CD4-positive, alpha-beta T cell treated with Interleukin-6 for 4 hours (primary cell): ENCODE measurements around the gene UBTFL1.
"Not testable (repeated sequence)": the region's sequence is repeated elsewhere in the genome, so short reads cannot be mapped to it uniquely, and the experiment has no call there.

Experiments used
- DNase-seq: peaks from one replicate; pipeline ENCODE4 v3.0.0-alpha.2; 2020; ENCODE audit warnings: mixed read lengths

UBTFL1 gene, protein sequence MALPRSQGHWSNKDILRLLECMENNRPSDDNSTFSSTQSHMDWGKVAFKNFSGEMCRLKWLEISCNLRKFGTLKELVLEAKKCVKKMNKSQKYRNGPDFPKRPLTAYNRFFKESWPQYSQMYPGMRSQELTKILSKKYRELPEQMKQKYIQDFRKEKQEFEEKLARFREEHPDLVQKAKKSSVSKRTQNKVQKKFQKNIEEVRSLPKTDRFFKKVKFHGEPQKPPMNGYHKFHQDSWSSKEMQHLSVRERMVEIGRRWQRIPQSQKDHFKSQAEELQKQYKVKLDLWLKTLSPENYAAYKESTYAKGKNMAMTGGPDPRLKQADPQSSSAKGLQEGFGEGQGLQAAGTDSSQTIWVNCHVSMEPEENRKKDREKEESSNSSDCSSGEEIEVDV

DNA sequence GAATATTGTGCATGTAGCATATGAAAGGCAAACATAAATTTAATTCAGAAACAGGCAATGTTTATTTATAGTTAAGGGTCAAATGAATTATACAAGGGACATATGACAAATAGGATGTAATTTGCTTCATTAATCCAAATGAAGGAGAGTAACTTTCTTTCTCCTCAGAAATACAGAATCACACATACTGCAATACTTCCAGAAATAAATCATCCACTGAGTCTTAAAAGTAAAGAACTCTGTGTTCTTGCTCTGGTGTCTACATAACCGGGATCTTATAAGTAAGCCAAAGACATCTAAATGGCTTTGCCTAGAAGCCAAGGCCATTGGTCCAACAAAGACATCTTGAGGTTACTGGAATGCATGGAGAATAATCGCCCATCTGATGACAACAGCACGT lies at the start of gene UBTFL1:
Gene UBTFL1, plus strand, starts transcription at position 301 of the 400 bp plus-strand sequence. Its CDS starts 0 bp downstream, at position 301.
- not testable (repeated sequence) for DNase-seq

DNA sequence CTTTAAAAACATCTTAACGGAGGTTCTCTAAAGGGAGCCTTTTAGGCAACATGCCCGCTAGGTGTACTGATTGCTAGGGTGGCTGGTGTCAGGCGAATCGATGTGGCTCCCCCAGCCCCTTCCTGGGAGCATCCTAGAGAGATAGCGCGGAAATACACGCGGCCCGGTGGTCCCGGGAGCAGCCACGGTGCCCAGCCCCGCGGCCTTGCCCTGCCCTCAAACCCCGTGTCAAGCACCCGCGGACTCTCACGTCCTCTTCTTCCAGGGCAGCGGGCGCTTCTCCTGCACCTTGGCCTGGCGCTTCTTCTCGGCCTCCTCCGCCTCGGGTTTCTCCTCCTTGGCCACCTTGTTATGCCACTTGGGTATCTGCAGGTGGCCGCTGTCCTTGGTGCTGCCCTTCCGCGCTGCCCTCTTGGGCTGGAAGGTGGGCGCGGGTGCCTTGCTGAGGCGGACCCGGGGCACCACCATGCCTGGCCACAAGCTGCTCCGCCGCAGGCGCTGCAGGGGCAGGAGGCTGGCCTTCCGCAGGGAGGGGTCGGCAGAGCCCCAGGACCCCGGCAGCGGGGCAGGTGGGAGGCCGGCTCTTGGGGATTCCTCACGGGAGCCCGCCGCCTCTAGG lies 34.0 kb upstream of the UBTFL1 start:
- DNase-seq = not testable (repeated sequence)

- DNase-seq = not testable (repeated sequence)
These were observed 33.4 kb upstream of the UBTFL1 start for GRCh38 chr11:90052311-90052710.

DNA sequence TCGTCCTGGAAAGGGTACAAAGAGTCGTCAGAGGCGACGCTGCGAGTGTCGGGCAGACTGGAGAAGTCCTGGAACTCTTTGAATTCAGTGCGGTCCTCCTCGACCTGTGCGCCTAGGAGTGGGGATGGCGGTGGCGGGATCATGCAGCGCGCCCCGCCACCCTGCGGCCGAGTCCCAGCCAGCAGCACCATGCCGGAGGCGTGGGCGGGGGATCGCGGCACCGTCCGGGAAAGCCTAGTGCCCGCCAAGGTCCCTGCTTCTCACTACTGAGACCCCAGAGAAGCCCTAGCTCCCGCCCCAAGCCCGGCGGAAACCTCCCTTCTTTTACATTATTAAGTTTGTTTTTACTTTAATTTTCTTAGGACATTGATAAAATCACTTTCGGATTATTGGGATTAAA lies 32.2 kb upstream of the UBTFL1 start:
- DNase-seq = not testable (repeated sequence)

GRCh38 chr11:90088731-90089130 lies 3.0 kb downstream of the UBTFL1 start:
- DNase-seq = not testable (repeated sequence)

DNA sequence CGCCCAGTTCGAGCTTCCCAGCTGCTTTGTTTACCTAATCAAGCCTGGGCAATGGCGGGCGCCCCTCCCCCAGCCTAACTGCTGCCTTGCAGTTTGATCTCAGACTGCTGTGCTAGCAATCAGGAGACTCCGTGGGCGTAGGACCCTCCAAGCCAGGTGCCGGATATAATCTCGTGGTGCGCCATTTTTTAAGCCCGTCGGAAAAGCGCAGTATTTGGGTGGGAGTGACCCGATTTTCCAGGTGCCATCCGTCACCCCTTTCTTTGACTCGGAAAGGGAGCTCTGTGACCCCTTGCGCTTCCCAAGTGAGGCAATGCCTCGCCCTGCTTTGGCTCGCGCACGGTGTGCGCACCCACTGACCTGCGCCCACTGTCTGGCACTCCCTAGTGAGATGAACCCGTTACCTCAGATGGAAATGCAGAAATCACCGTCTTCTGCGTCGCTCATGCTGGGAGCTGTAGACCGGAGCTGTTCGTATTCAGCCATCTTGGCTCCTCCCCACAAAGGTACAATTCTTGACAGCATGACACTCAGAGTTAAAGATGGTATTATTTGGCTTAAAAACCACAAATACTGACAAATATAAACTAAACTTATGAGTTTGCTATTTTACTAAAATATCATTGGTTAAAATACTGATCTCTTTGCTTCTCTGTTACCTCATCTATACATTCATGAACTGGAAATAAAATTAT lies 9.6 kb downstream of the UBTFL1 start:
- not testable (repeated sequence) for DNase-seq

GRCh38 chr11:90098261-90098660 lies 12.5 kb downstream of the UBTFL1 start:
- not testable (repeated sequence) for DNase-seq

DNA sequence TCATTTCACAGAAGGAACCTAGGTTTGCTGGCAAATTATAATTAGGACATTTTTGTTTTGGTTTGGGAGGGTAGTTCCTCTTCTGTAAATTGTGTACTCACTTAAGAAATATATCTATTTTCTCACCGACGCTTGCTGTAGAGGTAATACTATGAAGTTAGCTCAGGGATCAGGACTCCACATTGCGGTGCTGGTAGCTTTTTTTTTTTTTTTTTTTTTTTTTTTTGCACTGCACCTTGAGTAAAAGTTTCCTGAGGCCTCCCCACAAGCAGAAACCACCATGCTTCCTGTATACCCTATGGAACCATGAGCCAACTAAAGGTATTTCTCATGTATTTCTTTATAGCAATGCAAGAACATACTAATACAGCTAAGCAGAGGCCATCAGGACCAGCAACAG lies 14.7 kb downstream of the UBTFL1 start:
- DNase-seq = no peak

DNA sequence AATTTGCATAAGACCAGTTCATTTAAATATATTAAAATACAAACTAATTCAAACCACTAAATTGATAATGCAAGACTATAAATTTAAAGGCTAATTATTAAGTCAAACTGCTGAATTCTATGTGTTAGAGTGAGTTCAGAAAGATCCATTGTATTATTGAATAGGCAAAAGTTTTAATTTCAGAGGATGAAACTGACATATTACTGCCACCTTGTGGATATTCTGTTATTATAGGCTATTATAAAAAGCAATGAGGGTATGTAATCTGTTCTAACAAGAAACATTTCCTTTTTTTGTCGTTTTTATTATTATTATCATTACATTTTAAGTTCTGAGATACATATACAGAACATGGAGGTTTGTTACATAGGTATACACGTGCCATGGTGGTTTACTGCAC lies 27.8 kb downstream of the UBTFL1 start:
- no peak for DNase-seq

DNA sequence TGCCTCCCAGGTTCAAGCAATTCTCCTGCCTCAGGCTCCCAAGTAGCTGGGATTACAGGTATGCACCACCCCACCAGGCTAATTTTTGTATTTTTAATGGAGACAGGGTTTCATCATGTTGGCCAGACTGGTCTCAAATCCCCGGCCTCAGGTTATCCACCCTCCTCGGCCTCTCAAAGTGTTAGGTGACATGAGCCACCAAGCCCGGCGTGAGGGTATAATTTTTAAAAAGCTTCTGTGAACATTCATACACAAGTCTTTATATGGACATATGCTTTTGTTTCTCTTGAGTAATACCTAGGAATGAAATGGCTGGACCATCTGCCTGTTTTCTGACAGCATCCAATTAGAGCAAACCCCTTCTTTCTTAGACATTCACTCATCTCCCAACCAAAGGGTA lies 34.4 kb downstream of the UBTFL1 start:
- DNase-seq = no peak

GRCh38 chr11:90124371-90124770 lies 38.6 kb downstream of the UBTFL1 start:
- DNase-seq = no peak

- no peak for DNase-seq
These were observed 39.2 kb downstream of the UBTFL1 start for GRCh38 chr11:90124946-90125345.

DNA sequence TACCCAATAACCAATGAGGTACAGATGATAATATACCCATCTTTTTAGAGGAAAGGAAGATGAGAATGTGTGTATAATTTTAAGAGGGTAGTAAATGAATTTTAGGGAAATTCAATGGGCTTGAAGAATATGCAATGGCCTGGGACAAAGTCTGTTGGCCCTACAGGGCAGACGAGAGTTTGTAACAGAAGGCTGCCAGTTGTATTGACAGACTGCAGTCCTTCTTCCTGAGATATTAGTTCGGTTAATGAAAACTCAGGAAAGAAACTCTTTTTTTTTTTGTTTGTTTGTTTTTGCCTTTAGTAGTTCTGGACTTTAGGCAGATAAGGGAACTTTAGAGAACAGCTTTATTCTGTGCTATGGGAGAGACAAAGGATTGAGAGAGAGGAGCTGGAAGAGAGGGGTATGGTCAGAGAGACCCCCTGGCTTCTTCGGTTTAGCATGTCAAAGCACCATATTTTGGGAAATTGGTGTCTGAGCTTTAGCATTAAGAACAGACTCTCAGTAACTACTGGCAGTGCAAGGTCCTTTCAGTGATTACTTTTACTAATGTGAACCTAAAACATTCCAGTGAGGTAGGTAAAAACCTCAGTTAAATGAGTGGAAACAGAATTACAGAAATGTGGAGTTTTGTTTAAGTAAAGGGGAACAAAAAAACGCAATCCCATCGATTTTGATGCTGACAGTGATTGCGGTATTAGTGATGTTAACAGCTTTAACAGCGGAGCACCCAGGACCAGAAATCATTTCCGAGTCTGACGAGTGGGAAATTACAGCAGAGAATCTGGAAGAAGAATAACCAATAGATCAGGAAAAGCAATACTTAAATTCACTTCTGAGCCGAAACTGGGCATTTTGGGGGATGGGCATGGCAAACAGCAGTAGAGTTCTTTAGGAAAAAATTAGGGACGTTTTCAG lies 48.1 kb downstream of the UBTFL1 start:
- no peak for DNase-seq

- DNase-seq = no peak
These were observed 48.8 kb downstream of the UBTFL1 start, which contains the start of gene NAALAD2 for GRCh38 chr11:90134478-90135003. Gene NAALAD2 (plus strand): TSS chr11:90134663. CDS start chr11:90134759, 96 bp downstream.

- DNase-seq = no peak
These were observed 49.3 kb downstream of the UBTFL1 start for GRCh38 chr11:90135016-90135415.
